Upper lobe of left lung (tissue), 6 donors: ENCODE measurements around the gene EXOSC9. TPM values are rescaled to one million over a fixed set of nuclear protein-coding genes. Genes with fewer than 3 reads are reported as not detected.

Experiments used
- ATAC-seq, 2 donors: fragments of 200-7000 bp; cut with Tn5 transposase; one replicate each; pipeline ENCODE4 v1.9.1; 2022; ENCODE audit warnings: mild to moderate bottlenecking in 2 of 2, moderate library complexity in 2 of 2; ENCODE audit not compliant: low FRiP score in 2 of 2
- DNase-seq, 2 donors: peaks; one replicate each; pipeline ENCODE4 v3.0.0-alpha.2; 2019 to 2020
- H3K27ac ChIP-seq, 4 donors: fragments of 200-600 bp; sonication (generic); one replicate each; pipeline ENCODE4 v1.5.1; 2016 to 2019
- H3K27me3 ChIP-seq, 4 donors: fragments of 200-600 bp; sonication (generic); one replicate each; pipeline ENCODE4 v1.5.1; 2017 to 2019
- H3K36me3 ChIP-seq, 4 donors: fragments of 200-600 bp; sonication (generic); one replicate each; pipeline ENCODE4 v1.5.1; 2016 to 2019
- H3K4me1 ChIP-seq, 4 donors: fragments of 200-600 bp; sonication (generic); one replicate each; pipeline ENCODE4 v1.5.1; 2018 to 2019
- H3K4me3 ChIP-seq, 4 donors: fragments of 200-600 bp; sonication (generic); one replicate each; pipeline ENCODE4 v1.5.1; 2017 to 2019; ENCODE audit warnings: mild to moderate bottlenecking in 2 of 4, moderate library complexity in 1 of 4
- H3K9me3 ChIP-seq, 4 donors: fragments of 200-600 bp; sonication (generic); one replicate each; pipeline ENCODE4 v1.5.1; 2018 to 2019
- EP300 ChIP-seq, 4 donors: sonication (generic); formaldehyde crosslinking; IDR thresholded peaks; one replicate each; pipeline ENCODE4 v1.5.1; 2017; ENCODE audit warnings: antibody characterized with exemption in 4 of 4, control low read depth in 2 of 4
- POLR2A ChIP-seq, 4 donors: fragments of 450-650 bp; IDR thresholded peaks; one replicate each; pipeline ENCODE4 v1.5.1; 2016 to 2017; ENCODE audit warnings: antibody characterized with exemption in 4 of 4, mild to moderate bottlenecking in 2 of 4
- POLR2AphosphoS5 ChIP-seq, 2 donors: sonication (generic); formaldehyde crosslinking; IDR thresholded peaks; one replicate each; pipeline ENCODE4 v1.5.1; 2017; ENCODE audit warnings: antibody characterized with exemption in 2 of 2
- WGBS, 2 donors: methylation state at CpG; one replicate each; pipeline ENCODE4 v1.1.5; 2017 to 2018; 5-methylcytosine and 5-hydroxymethylcytosine counted together
- total RNA-seq, 6 donors: library from RNA; depleted of rRNA in 4 of 6; stranded (reverse); fragments of >200 nt in 4 of 6; gene quantifications; one replicate each; pipeline versions ENCODE4 v1.1.0 to v1.2.1, GENCODE V29; 2016 to 2021
- TF ChIP-seq, protein P1 (sequence below), 6 experiments: fragments of 450-650 bp in 4 of 6; fragments of 200-600 bp in 2 of 6; sonication (generic) in 2 of 6; IDR thresholded peaks; one replicate each; pipeline ENCODE4 v1.5.1; 2016 to 2019; ENCODE audit warnings: antibody characterized with exemption in 6 of 6
- donor health status: DM: no; HTN: no; CAD: no; lungs with moderate emphysema.
- donor health status: DM: no; HTN: yes; CAD: no; lungs with severe emphysema.

Gene EXOSC9
- total RNA-seq, 6 donors from 2014 or later = 10.1 to 40.9 (median 17.4) TPM

DNA sequence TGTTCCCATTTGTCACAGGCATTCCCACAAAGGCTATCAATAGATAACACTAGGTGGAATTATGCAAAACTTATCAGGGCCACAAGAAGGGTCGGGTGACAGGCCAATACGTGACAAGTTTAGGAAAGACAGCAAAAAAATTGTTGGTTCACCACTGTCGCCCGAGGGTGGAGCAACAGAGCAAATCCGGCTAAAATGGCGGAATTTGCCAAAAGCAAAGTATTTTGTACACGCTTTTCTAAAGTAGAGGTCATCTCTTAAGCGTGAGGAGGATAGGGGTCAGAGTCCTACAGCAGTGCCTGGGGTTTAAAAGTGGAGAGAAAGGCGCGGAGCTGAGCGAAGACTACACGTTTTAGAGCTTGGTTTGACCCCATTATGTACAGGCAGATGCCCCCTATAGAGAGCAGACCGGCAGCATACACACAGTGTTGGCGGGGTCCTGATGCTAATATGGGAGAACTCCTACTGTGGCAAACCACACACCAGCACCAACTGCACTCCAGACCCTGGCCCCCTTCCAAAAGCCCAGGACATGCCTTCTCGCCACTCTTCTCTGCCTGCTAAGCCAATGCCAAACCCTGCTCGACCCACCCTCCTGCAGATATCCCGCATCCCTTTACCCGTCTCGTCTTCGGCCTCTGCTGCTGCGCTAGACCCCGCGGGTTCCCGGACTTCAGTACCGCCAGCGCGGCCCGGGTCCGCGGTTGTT, 21.8 kb downstream of the EXOSC9 start:
- 2% methylated on average over 30 of the region's 30 CpGs for WGBS, 2 donors
- ATAC-seq (peak; percentile 7 to 41), DNase-seq (peak in 1 of 2 donors; percentile 22)

DNA sequence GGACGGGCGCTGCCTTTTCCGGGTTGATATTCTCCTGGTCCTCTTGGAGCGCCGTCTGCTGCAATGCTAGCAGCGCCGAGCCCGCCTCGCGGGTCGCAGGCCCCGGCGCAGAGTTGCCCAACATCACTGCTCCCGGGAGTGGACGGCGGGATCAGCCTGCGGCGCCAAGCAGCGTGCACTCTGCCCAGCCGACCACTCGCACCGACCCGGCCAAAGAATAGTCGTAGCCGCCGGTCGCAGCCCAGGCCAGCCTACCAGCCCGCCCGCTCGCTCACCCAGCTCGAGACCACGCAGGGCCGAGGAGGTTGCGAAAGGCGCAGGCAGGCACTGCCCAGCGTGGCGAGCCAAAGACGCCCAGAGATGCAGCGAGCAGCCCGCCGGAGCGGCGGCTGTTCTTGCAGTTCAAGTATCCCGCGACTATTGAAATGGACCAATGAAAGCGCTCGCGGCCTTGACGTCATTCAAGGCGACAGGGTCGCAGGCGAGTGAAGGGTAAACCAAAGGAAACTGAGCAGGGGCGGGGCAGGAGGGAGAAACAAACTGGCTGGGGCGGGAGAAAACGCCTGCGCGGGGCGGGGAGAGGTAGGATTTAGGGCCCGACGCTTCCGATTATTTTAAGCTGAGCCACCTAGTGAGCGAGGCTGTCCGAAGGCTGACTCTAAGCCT, 22.5 kb downstream of the EXOSC9 start, which contains the start of gene CCNA2:
CCNA2 (minus strand) TSS at position 379 of the 666 bp plus-strand sequence; CDS start at position 124, 255 bp downstream.
- whole genome bisulfite sequencing, 2 donors = 0 to 3% methylated on average over 42 to 60 of the region's 63 CpGs
- Histone ChIP-seq H3K9me3 (no peaks in the 10 kb centered on the region), H3K27ac (peak within 1 kb of the TSS; percentile 43 to 84 (median 75)), H3K4me1 (peaks cover 8 to 12% (median 10%) of the 10 kb centered on the region in 4 donors), H3K27me3 (no peaks in the 10 kb centered on the region), H3K36me3 (peaks cover 0 to 28% (median 0%) of the 10 kb centered on the region in 4 donors), H3K4me3 (peak within 1 kb of the TSS; percentile 50 to 80 (median 70))
- ATAC-seq = peak; percentile 98 to 100
- DNase-seq = peak; percentile 91 to 97
- TF ChIP-seq EP300 (IDR thresholded peaks at IDR 0.05) (no peak), POLR2A (IDR thresholded peaks at IDR 0.05) (peak in 2 of 4 donors; percentile 51 to 59), POLR2AphosphoS5 (IDR thresholded peaks at IDR 0.05) (peak; percentile 54 to 91)

More for the DNA sequence above, 21.8 kb downstream of the EXOSC9 start:
- Histone ChIP-seq H3K27ac (peak overlapping the region in 2 of 4 donors; percentile 71 to 84), H3K27me3 (no peaks in the 10 kb centered on the region), H3K9me3 (no peaks in the 10 kb centered on the region), H3K4me1 (peaks cover 8 to 12% (median 10%) of the 10 kb centered on the region in 4 donors), H3K36me3 (peaks cover 0 to 28% (median 1%) of the 10 kb centered on the region in 4 donors), H3K4me3 (peak overlapping the region; percentile 27 to 80 (median 70))
- TF ChIP-seq, protein P1, sequence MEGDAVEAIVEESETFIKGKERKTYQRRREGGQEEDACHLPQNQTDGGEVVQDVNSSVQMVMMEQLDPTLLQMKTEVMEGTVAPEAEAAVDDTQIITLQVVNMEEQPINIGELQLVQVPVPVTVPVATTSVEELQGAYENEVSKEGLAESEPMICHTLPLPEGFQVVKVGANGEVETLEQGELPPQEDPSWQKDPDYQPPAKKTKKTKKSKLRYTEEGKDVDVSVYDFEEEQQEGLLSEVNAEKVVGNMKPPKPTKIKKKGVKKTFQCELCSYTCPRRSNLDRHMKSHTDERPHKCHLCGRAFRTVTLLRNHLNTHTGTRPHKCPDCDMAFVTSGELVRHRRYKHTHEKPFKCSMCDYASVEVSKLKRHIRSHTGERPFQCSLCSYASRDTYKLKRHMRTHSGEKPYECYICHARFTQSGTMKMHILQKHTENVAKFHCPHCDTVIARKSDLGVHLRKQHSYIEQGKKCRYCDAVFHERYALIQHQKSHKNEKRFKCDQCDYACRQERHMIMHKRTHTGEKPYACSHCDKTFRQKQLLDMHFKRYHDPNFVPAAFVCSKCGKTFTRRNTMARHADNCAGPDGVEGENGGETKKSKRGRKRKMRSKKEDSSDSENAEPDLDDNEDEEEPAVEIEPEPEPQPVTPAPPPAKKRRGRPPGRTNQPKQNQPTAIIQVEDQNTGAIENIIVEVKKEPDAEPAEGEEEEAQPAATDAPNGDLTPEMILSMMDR (IDR thresholded peaks at IDR 0.05) = no peak
- no peak for TF ChIP-seq EP300 (IDR thresholded peaks at IDR 0.05)
- TF ChIP-seq POLR2AphosphoS5 (IDR thresholded peaks at IDR 0.05) = no peak
- TF ChIP-seq POLR2A (IDR thresholded peaks at IDR 0.05) = no peak

DNA sequence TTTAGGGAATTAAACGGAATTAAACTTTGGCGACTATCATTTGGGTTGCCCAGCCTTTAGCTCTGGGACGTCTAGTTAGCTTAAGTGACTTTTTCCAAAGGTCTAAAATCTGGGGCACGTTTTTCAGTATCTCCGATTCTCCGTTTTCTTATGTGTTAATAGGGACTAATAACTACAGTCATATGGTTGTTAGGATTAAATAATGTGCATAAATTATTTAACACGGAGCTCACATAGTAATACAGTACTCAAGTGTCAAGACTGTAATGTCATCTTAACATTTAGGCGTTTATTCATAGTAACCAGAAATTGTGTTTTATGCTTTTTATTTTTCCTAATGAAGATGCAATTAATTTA, 23.0 kb downstream of the EXOSC9 start:
- Histone ChIP-seq H3K27me3 (no peaks in the 10 kb centered on the region), H3K27ac (peak overlapping the region; percentile 43 to 84 (median 75)), H3K4me3 (peak overlapping the region; percentile 50 to 80 (median 70)), H3K4me1 (peaks cover 8 to 12% (median 10%) of the 10 kb centered on the region in 4 donors), H3K36me3 (peaks cover 0 to 24% (median 0%) of the 10 kb centered on the region in 4 donors), H3K9me3 (no peaks in the 10 kb centered on the region)
- DNase-seq = no peak
- WGBS, 2 donors = 4 to 6% methylated on average over 8 of the region's 8 CpGs
- no peak for ATAC-seq
- TF ChIP-seq, protein P1 (IDR thresholded peaks at IDR 0.05) = no peak
- no peak for TF ChIP-seq EP300 (IDR thresholded peaks at IDR 0.05)
- TF ChIP-seq POLR2A (IDR thresholded peaks at IDR 0.05) = no peak
- no peak for TF ChIP-seq POLR2AphosphoS5 (IDR thresholded peaks at IDR 0.05)

DNA sequence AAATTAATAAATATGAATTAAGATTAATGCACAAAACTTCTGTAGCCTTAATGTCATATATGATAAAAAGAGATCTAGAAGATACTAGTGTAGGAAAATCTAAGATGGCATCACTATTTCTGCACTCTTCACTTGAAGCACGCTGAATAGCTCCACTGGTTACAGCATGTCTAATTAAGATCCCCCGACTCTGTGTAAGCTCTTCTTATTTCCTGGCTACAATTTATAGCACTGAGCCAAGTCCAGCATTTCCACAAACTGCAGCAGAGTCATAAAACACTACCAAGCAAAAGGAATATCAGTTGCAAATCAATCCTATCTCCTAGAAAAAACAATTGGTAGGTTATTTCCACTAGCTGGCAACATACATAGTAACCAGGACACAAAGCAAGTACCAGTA, 23.8 kb downstream of the EXOSC9 start:
- TF ChIP-seq EP300 (IDR thresholded peaks at IDR 0.05) (no peak), POLR2AphosphoS5 (IDR thresholded peaks at IDR 0.05) (no peak), POLR2A (IDR thresholded peaks at IDR 0.05) (no peak)
- H3K27ac ChIP-seq = no peak overlapping the region
- peaks cover 0 to 22% (median 5%) of the 10 kb centered on the region in 4 donors for H3K36me3 ChIP-seq
- H3K4me1 ChIP-seq = peaks cover 8 to 12% (median 10%) of the 10 kb centered on the region in 4 donors
- H3K4me3 ChIP-seq = no peak overlapping the region
- WGBS, 2 donors = 49 to 68% methylated on average over 2 of the region's 2 CpGs
- no peak for ATAC-seq
- H3K27me3 ChIP-seq = no peaks in the 10 kb centered on the region
- no peaks in the 10 kb centered on the region for H3K9me3 ChIP-seq
- no peak for DNase-seq

DNA sequence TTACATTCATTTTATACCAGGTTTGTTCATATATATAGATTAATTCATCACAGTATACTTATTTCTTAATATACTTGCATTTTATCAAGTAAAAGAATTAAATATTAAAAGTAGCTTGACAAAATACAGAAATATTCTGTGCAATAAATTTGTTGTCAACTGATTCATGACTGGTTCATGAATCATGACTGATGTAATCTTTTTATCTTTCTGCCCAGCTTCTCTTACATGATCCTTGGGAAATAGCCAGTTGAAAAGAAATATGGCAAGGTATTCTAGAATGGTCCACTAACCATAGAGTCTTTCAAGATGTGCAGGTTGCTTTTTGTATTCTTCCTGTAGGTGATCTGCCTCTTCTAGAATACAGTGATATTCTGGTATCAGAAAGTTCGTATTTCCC, 26.7 kb downstream of the EXOSC9 start:
- TF ChIP-seq POLR2AphosphoS5 (IDR thresholded peaks at IDR 0.05) (no peak), POLR2A (IDR thresholded peaks at IDR 0.05) (no peak), EP300 (IDR thresholded peaks at IDR 0.05) (no peak)
- TF ChIP-seq, protein P1 (IDR thresholded peaks at IDR 0.05) = no peak
- Histone ChIP-seq H3K27me3 (no peaks in the 10 kb centered on the region), H3K36me3 (peaks cover 0 to 41% (median 7%) of the 10 kb centered on the region in 4 donors), H3K27ac (no peak overlapping the region), H3K9me3 (no peaks in the 10 kb centered on the region), H3K4me3 (no peak overlapping the region), H3K4me1 (peaks cover 6 to 8% (median 8%) of the 10 kb centered on the region in 4 donors)
- WGBS, 2 donors = 100% methylated on average over 1 of the region's 1 CpG
- DNase-seq (no peak), ATAC-seq (no peak)
